RWPE2 (cell line): Measurements from ENCODE around the gene SEMA3E.

Experiments used
- ATAC-seq: fragments of 200-7000 bp; cut with Tn5 transposase; 3 replicates; pipeline ENCODE4 v1.9.1; 2021; ENCODE audit warnings: low read depth
- DNase-seq: peaks from one replicate; pipeline ENCODE4 v3.0.0-alpha.2; 2020; ENCODE audit warnings: low spot score
- H3K27ac ChIP-seq: fragments of 450-650 bp; 2 replicates; pipeline ENCODE4 v1.5.1; 2017; ENCODE audit warnings: mild to moderate bottlenecking; ENCODE audit not compliant: poor library complexity, severe bottlenecking
- H3K27me3 ChIP-seq: fragments of 250-450 bp; sonication (Bioruptor Pico); 2 replicates; pipeline ENCODE4 v1.5.1; 2021; ENCODE audit warnings: mild to moderate bottlenecking, moderate library complexity; ENCODE audit not compliant: insufficient read depth, poor library complexity, severe bottlenecking
- H3K36me3 ChIP-seq: fragments of 250-450 bp; sonication (Bioruptor Pico); 2 replicates; pipeline ENCODE4 v1.5.1; 2020; ENCODE audit warnings: low read depth, mild to moderate bottlenecking, moderate library complexity
- H3K4me1 ChIP-seq: fragments of 250-450 bp; sonication (Bioruptor Pico); 2 replicates; pipeline ENCODE4 v1.5.1; 2021; ENCODE audit warnings: mild to moderate bottlenecking, moderate library complexity; ENCODE audit not compliant: insufficient read depth, poor library complexity, severe bottlenecking
- H3K4me3 ChIP-seq: fragments of 250-450 bp; sonication (Bioruptor Pico); 2 replicates; pipeline ENCODE4 v1.5.1; 2021; ENCODE audit warnings: mild to moderate bottlenecking, moderate library complexity; ENCODE audit not compliant: severe bottlenecking
- H3K9me3 ChIP-seq: fragments of 250-450 bp; sonication (Bioruptor Pico); 2 replicates; pipeline ENCODE4 v1.5.1; 2021; ENCODE audit warnings: mild to moderate bottlenecking, moderate library complexity; ENCODE audit not compliant: severe bottlenecking
- CTCF ChIP-seq: fragments of 450-650 bp; IDR thresholded peaks from one replicate; pipeline ENCODE4 v1.5.1; 2017; ENCODE audit warnings: mild to moderate bottlenecking, moderate library complexity; ENCODE audit not compliant: poor library complexity, severe bottlenecking

The SEMA3E gene

GRCh38 chr7:83476511-83477050, 172.4 kb downstream of the SEMA3E start:
- no peaks in the 10 kb centered on the region for H3K4me1 ChIP-seq
- H3K36me3 ChIP-seq, result no peaks in the 10 kb centered on the region
- no peak overlapping the region for H3K27ac ChIP-seq
- TF ChIP-seq CTCF, result no peak
- DNase-seq, result no peak
- no peak for ATAC-seq
- H3K27me3 ChIP-seq, result no peaks in the 10 kb centered on the region
- H3K9me3 ChIP-seq, result no peaks in the 10 kb centered on the region
- H3K4me3 ChIP-seq, result no peak overlapping the region

- no peak overlapping the region for H3K27ac ChIP-seq
- no peaks in the 10 kb centered on the region for H3K9me3 ChIP-seq
- no peak for DNase-seq
- ATAC-seq, result no peak
- H3K27me3 ChIP-seq, result no peaks in the 10 kb centered on the region
- H3K4me1 ChIP-seq, result no peaks in the 10 kb centered on the region
- TF ChIP-seq CTCF, result no peak
- no peaks in the 10 kb centered on the region for H3K36me3 ChIP-seq
- no peak overlapping the region for H3K4me3 ChIP-seq
Measured at GRCh38 chr7:83475420-83475819, 173.5 kb downstream of the SEMA3E start.

DNA sequence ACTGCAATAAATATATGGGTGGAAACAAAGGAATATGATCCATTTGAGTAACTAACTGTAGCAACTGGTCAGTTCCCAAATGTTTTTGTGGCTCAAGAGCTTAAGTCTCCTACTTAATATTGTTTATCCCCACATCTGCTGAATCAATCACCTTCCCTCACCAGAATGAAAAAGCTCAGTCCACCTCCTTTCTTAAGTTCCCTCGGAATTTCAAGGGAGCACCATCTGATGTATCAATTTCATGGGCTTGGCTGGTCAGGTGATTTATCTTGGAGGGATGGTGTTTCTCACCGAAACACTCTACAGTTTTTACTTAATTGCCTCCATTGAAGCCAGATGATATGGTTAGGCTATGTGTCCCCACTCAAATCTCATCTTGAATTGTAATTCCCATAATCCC, 176.6 kb downstream of the SEMA3E start:
- Histone ChIP-seq H3K4me1 (peaks cover 20% of the 10 kb centered on the region), H3K27me3 (no peaks in the 10 kb centered on the region), H3K4me3 (no peak overlapping the region), H3K9me3 (no peaks in the 10 kb centered on the region), H3K36me3 (no peaks in the 10 kb centered on the region), H3K27ac (no peak overlapping the region)
- DNase-seq (no peak), ATAC-seq (no peak)
- TF ChIP-seq CTCF, result no peak

DNA sequence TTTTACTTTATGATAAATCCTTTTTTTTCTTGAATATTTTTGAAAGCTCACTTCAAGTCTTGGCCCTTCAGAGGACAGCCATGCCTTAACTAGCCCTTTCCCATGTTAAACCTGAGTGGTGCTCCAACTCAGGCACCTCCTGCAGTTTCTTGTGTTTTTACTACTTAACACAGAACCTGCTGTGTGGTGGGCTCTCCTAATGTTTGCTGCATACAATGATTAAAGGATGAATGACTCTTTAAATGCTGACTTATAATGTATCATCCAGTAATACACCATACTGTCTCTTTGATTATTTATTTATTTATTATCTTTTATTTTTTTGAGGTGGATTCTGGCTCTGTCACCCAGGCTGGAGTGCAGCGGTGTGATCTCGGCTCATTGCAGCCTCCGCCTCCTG, 179.4 kb downstream of the SEMA3E start:
- DNase-seq (no peak), ATAC-seq (no peak)
- Histone ChIP-seq H3K27ac (peak overlapping the region; percentile 89), H3K27me3 (no peaks in the 10 kb centered on the region), H3K9me3 (no peaks in the 10 kb centered on the region), H3K4me1 (peaks cover 20% of the 10 kb centered on the region), H3K4me3 (no peak overlapping the region), H3K36me3 (no peaks in the 10 kb centered on the region)
- no peak for TF ChIP-seq CTCF

DNA sequence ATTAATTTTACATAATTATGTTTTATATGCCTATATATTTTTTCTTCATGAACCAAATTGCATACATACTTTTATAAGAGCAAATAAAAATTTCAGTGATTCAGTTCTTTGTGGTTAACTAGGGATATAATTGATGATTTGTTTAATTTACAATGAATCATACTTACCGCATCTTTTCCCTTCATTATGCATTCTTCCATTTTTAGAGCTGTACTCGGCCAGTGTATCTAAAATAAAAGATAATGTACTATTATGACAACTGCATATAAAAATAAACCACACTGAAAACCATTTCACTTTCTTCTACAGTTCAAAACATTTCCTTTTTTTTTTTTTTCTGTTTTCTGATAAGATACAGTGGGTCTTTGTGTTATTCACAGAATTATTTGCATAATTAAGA, 179.9 kb downstream of the SEMA3E start:
- H3K4me3 ChIP-seq, result no peak overlapping the region
- ATAC-seq (peak; percentile 62), DNase-seq (no peak)
- no peak for TF ChIP-seq CTCF
- no peaks in the 10 kb centered on the region for H3K36me3 ChIP-seq
- H3K4me1 ChIP-seq, result peaks cover 20% of the 10 kb centered on the region
- H3K27ac ChIP-seq, result peak overlapping the region; percentile 89
- H3K27me3 ChIP-seq, result no peaks in the 10 kb centered on the region
- no peaks in the 10 kb centered on the region for H3K9me3 ChIP-seq
